Measurements from ENCODE around the gene LOXHD1.

- no peak for TF ChIP-seq POLR2A (IDR thresholded peaks at IDR 0.05)
- no peak for TF ChIP-seq CTCF (IDR thresholded peaks at IDR 0.05)
These were observed 28.8 kb downstream of the LOXHD1 start for GRCh38 chr18:46628206-46628605.

Measured in vagina (tissue), 2 donors.